Hepatocyte (in vitro differentiated cells): ENCODE measurements around the gene PDE4D.

Experiments used
- EZH2 ChIP-seq: fragments of 200-600 bp; sonication (generic); IDR thresholded peaks from 2 replicates; pipeline ENCODE4 v1.6.1; 2016; ENCODE audit warnings: antibody characterized with exemption, mild to moderate bottlenecking, borderline replicate concordance
- TF ChIP-seq, protein P1 (sequence below): fragments of 200-600 bp; sonication (generic); IDR thresholded peaks from 2 replicates; pipeline ENCODE4 v1.5.1; 2016; ENCODE audit warnings: antibody characterized with exemption, mild to moderate bottlenecking; ENCODE audit not compliant: poor library complexity

DNA sequence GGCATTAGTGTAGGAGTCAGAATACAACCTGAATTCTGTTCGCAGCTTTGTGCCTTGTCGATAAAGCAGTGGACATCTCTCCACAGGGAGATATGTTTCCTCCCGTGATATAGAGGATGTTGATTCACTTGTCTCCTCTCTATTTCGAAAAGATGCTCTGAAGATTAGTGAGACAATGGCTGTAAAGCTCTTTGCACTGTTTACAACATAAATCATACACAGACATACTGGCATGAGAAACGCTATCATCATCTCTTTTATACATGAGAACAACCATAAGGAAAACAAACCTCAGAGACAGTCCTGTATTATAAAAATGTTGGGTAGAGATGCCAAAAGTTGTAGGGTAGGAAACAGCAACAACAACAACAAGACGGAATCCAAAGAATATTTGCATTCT is 803.2 kb downstream of the PDE4D start:
- TF ChIP-seq, protein P1, sequence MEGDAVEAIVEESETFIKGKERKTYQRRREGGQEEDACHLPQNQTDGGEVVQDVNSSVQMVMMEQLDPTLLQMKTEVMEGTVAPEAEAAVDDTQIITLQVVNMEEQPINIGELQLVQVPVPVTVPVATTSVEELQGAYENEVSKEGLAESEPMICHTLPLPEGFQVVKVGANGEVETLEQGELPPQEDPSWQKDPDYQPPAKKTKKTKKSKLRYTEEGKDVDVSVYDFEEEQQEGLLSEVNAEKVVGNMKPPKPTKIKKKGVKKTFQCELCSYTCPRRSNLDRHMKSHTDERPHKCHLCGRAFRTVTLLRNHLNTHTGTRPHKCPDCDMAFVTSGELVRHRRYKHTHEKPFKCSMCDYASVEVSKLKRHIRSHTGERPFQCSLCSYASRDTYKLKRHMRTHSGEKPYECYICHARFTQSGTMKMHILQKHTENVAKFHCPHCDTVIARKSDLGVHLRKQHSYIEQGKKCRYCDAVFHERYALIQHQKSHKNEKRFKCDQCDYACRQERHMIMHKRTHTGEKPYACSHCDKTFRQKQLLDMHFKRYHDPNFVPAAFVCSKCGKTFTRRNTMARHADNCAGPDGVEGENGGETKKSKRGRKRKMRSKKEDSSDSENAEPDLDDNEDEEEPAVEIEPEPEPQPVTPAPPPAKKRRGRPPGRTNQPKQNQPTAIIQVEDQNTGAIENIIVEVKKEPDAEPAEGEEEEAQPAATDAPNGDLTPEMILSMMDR = no peak
- no peak for TF ChIP-seq EZH2
